Spleen (tissue), 7 donors: Measurements from ENCODE around the gene FOXK1.

Experiments
- POLR2A ChIP-seq, 3 donors: fragments of 450-650 bp; IDR thresholded peaks; one replicate each; pipeline ENCODE4 v1.5.1; 2017; ENCODE audit warnings: antibody characterized with exemption in 3 of 3, mild to moderate bottlenecking in 1 of 3
- TF ChIP-seq, protein P1 (sequence below), 11 experiments: fragments of 200-600 bp in 7 of 11; fragments of 450-650 bp in 4 of 11; sonication (generic) in 4 of 11; IDR thresholded peaks in 8 of 11; conservative IDR thresholded peaks in 3 of 11; 1 replicate in 7 of 11; 2 replicates in 4 of 11; pipeline versions ENCODE4 v1.4.0 to v1.8.0; 2016 to 2021; ENCODE audit warnings: antibody characterized with exemption in 11 of 11, inconsistent platforms in 4 of 11, mild to moderate bottlenecking in 1 of 11
- donor health status: DM: no; HTN: no; CAD: no; lungs with moderate emphysema.
- donor health status: DM: no; HTN: no; CAD: no.
- donor health status: DM: no; HTN: no; CAD: no.

DNA sequence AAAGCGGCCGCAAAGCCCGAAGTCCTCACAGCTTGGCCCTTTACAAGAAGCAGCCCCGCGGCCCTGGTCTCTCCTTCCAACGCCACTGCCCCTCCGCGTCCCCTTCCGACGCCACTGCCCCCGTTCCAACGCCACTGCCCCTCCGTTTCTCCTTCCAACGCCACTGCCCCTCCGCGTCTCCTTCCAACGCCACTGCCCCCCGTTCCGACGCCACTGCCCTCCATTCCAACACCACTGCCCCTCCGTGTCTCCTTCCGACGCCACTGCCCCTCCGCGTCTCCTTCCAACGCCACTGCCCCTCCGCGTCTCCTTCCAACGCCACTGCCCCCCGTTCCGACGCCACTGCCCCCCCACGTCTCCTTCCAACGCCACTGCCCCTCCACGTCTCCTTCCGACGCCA is 126.5 kb downstream of the FOXK1 start:
- no peak for TF ChIP-seq POLR2A (IDR thresholded peaks at IDR 0.05)
- TF ChIP-seq, protein P1, sequence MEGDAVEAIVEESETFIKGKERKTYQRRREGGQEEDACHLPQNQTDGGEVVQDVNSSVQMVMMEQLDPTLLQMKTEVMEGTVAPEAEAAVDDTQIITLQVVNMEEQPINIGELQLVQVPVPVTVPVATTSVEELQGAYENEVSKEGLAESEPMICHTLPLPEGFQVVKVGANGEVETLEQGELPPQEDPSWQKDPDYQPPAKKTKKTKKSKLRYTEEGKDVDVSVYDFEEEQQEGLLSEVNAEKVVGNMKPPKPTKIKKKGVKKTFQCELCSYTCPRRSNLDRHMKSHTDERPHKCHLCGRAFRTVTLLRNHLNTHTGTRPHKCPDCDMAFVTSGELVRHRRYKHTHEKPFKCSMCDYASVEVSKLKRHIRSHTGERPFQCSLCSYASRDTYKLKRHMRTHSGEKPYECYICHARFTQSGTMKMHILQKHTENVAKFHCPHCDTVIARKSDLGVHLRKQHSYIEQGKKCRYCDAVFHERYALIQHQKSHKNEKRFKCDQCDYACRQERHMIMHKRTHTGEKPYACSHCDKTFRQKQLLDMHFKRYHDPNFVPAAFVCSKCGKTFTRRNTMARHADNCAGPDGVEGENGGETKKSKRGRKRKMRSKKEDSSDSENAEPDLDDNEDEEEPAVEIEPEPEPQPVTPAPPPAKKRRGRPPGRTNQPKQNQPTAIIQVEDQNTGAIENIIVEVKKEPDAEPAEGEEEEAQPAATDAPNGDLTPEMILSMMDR (IDR thresholded peaks at IDR 0.05 in 8 of 11, conservative IDR thresholded peaks at IDR 0.05 in 3 of 11): no peak
